Hepatocyte (in vitro differentiated cells): Measurements from ENCODE around the gene C18orf54.

Experiments
- EZH2phosphoT487 ChIP-seq: fragments of 200-600 bp; sonication (generic); IDR thresholded peaks from one replicate; pipeline ENCODE4 v1.6.1; 2018; ENCODE audit warnings: antibody characterized with exemption, mild to moderate bottlenecking, low read depth, moderate library complexity; ENCODE audit not compliant: unreplicated experiment, severe bottlenecking
- TF ChIP-seq, protein P1 (sequence below): fragments of 200-600 bp; sonication (generic); IDR thresholded peaks from 2 replicates; pipeline ENCODE4 v1.5.1; 2016; ENCODE audit warnings: antibody characterized with exemption, mild to moderate bottlenecking; ENCODE audit not compliant: poor library complexity

DNA sequence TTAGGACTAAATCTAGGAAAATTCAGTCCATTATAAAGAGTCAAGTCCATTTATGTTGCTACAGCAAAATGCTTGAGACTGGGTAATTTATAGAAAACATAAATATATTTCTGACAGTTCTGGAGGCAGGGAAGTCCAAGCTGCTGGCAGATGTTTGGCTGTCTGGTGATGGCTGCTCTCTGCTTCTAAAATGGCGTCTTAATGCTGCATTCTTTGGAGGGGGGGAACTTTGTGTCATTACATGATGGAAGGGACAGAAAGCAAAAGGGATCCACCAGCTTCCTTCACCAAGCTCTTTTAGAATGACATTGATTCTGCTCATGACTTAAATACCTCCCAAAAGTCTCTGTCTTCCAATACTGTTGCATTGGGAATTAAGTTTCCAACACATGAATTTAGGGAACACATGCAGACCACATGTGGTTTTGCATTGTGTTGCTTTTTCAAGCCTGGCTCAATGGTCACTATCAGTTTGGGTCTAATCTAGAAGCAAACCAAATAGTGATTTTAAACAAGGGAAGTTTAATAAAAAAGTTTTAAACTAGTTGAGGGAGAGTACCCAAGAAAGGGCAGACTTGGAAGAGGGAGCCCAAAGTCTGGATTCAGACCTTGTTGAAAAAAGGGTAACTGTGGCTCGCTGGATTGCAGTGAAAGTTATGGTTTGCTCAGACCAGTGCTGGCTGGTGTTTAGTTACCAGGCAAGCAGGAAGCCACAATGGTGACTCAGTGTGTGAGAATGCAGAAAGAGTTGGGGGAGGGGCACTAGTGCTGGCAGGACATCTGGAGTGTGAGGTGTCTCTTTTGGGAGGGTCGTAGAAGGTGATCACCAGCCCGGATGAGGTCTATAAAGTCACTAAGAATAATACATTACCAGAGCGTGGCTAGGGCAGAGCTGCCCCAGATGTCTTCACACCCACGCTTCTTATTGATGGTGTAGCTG, 30.8 kb downstream of the C18orf54 start:
- TF ChIP-seq, protein P1, sequence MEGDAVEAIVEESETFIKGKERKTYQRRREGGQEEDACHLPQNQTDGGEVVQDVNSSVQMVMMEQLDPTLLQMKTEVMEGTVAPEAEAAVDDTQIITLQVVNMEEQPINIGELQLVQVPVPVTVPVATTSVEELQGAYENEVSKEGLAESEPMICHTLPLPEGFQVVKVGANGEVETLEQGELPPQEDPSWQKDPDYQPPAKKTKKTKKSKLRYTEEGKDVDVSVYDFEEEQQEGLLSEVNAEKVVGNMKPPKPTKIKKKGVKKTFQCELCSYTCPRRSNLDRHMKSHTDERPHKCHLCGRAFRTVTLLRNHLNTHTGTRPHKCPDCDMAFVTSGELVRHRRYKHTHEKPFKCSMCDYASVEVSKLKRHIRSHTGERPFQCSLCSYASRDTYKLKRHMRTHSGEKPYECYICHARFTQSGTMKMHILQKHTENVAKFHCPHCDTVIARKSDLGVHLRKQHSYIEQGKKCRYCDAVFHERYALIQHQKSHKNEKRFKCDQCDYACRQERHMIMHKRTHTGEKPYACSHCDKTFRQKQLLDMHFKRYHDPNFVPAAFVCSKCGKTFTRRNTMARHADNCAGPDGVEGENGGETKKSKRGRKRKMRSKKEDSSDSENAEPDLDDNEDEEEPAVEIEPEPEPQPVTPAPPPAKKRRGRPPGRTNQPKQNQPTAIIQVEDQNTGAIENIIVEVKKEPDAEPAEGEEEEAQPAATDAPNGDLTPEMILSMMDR, result no peak
- TF ChIP-seq EZH2phosphoT487, result no peak
